Measurements from ENCODE around the gene GPATCH4. TPM values are rescaled to one million over a fixed set of nuclear protein-coding genes. Genes with fewer than 3 reads are reported as not detected.

The GPATCH4 gene
- total RNA-seq, 1 donor from 2014 or later, result 17.9 TPM

- Histone ChIP-seq H3K36me3 (no peaks in the 10 kb centered on the region), H3K9me3 (no peaks in the 10 kb centered on the region), H3K27me3 (ENCODE audit: low read depth) (peaks cover 94% of the 10 kb centered on the region), H3K27ac (no peak overlapping the region), H3K4me1 (peaks cover 12% of the 10 kb centered on the region), H3K4me3 (no peak overlapping the region)
- intact Hi-C loops (cut with DNase I), result no loop called here
- TF ChIP-seq CTCF (IDR thresholded peaks at IDR 0.05), result no peak
- ATAC-seq, result no peak
- no peak for DNase-seq
Observed at GRCh38 chr1:156643049-156643777, 41.9 kb upstream of the GPATCH4 start.

GRCh38 chr1:156642265-156643048 is 41.2 kb upstream of the GPATCH4 start:
- Histone ChIP-seq H3K4me3 (peak overlapping the region; percentile 44), H3K36me3 (no peaks in the 10 kb centered on the region), H3K27ac (no peak overlapping the region), H3K9me3 (no peaks in the 10 kb centered on the region), H3K4me1 (peaks cover 12% of the 10 kb centered on the region), H3K27me3 (ENCODE audit: low read depth) (peaks cover 94% of the 10 kb centered on the region)
- intact Hi-C loops (cut with DNase I), result no loop called here
- ATAC-seq (peak in 1 of 2 donors; percentile 6), DNase-seq (no peak)
- no peak for TF ChIP-seq CTCF (IDR thresholded peaks at IDR 0.05)

- Histone ChIP-seq H3K27ac (no peak within 1 kb of the TSS), H3K9me3 (no peaks in the 10 kb centered on the region), H3K4me1 (peaks cover 12% of the 10 kb centered on the region), H3K27me3 (ENCODE audit: low read depth) (peaks cover 94% of the 10 kb centered on the region), H3K36me3 (no peaks in the 10 kb centered on the region), H3K4me3 (peak within 1 kb of the TSS; percentile 44)
- no peak for TF ChIP-seq CTCF (IDR thresholded peaks at IDR 0.05)
- intact Hi-C loops (cut with DNase I), result no loop called here
- DNase-seq (no peak), ATAC-seq (peak; percentile 31 to 37)
Observed at GRCh38 chr1:156641761-156642264, 40.5 kb upstream of the GPATCH4 start, which contains the start of gene BCAN. Gene BCAN, plus strand, starts transcription at chr1:156642117. Its CDS starts 3,938 bp downstream, at chr1:156646055.

GRCh38 chr1:156640842-156641706 is 39.8 kb upstream of the GPATCH4 start:
- intact Hi-C loops (cut with DNase I), result no loop called here
- Histone ChIP-seq H3K9me3 (no peaks in the 10 kb centered on the region), H3K27ac (no peak overlapping the region), H3K36me3 (no peaks in the 10 kb centered on the region), H3K4me3 (no peak overlapping the region), H3K27me3 (ENCODE audit: low read depth) (peaks cover 90% of the 10 kb centered on the region), H3K4me1 (peaks cover 12% of the 10 kb centered on the region)
- no peak for ATAC-seq
- no peak for DNase-seq
- no peak for TF ChIP-seq CTCF (IDR thresholded peaks at IDR 0.05)

- H3K27ac ChIP-seq, result no peak overlapping the region
- peaks cover 83% of the 10 kb centered on the region for H3K27me3 ChIP-seq (ENCODE audit: low read depth)
- DNase-seq, result no peak
- H3K4me3 ChIP-seq, result no peak overlapping the region
- H3K4me1 ChIP-seq, result peaks cover 12% of the 10 kb centered on the region
- ATAC-seq, result no peak
- intact Hi-C loops (cut with DNase I), result no loop called here
- no peaks in the 10 kb centered on the region for H3K9me3 ChIP-seq
- no peak for TF ChIP-seq CTCF (IDR thresholded peaks at IDR 0.05)
- H3K36me3 ChIP-seq, result no peaks in the 10 kb centered on the region
Observed at GRCh38 chr1:156639601-156640101, 38.4 kb upstream of the GPATCH4 start.

Data from lower lobe of right lung (tissue), 2 donors.